ENCODE data around the gene APRT.

APRT gene

DNA sequence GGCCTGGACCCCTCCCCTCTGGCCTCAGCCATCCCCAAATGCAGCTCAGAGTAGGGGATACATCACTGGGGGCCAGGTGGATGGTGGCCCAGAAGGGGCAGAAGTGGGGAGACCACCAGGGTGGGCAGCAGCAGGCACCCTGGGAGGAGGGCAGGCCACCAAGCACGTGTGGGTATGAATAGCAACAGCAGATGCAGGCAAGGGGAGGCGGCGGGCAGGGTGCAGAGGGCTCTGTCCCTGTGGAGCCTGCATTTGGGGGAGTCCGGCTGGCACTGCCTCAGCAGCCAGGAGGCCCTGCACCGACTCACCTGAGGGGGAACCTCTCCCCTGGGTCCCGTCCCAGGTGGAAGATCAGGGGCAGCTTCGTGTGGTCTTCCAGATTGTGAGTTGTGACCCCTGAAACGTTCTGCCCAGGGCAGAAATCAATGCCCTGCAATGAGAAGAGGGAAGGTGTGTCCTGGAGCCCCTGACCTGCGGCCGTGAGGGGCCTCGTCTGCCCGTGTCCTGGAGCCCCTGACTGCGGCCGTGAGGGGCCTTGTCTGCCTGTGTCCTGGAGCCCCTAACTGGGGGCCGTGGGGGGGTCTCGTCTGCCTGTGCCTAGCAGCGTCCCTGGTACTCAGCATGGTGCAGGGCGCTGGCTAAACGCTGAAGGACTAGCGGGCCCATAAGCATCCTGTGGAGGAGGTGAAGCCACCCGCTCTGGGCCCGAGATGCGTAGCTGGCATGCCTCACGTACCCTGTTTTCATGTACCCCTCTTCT, 10.7 kb upstream of the APRT start:
- DNase-seq (ENCODE audit: low spot score): no peak

DNA sequence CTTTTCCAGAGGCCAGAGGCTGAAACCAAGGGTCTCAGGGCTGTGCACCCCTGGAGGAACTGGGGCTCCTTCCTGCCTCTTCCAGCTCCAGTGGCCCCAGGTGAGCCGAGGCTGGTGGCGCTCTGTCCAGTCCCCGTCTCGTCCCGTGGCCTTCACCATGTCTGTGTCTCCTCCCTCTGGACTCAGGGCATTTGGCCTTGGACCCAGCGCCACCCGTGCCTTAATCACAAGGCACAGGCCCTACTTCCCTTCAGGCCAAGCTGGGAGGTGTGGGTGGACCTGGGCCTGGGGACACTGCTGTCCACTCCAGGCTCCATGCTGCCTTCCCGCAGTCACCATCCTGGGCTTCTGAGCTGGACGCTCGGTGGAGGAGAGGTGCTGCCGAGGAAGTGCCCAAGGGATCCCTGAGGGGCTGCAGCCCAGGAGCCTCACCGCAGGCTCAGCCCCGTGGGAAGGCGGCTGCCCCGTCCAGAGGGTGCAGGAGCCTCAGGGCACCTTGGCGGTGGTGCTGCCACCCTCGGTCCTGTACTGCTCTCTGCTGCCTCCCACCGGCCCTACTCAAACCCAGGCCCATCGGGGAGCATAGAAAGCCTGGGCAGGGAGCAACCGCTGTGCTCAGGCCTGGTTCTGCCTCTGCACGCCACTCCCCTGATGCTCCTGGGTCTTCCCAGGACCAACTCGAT, 9.6 kb upstream of the APRT start:
- no peak for DNase-seq (ENCODE audit: low spot score)

DNA sequence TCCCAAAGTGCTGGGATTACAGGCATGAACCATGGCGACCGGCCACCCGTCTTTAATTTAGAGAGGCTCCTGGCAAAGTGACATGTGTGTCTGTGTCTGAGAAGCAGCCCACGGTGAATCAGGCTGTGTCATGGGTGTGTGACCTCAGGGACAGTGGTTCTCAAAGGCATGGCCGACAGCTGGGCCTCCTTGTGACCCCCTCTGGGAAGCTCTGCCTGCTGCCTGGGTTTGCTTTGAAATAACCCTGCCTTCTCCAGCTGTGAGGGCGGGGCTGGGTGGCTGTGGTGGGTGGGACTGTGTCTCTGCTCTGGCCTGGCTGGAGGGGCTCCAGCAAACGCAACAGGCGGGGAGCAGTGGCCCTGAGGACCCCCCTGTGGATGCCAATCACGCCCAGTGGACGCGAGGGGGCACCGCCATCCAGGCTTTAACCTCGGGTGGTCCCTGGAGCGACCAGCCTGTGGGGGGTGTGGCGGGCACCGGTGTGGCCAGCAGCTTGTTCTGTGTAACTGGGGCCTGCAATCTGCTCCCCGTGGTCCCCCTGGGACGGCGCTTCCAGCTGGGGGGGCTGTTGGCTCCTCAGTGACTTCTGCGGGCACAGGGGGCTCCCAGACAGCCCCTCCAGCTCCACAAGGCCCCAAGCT, 8.8 kb upstream of the APRT start:
- no peak for DNase-seq (ENCODE audit: low spot score)

DNA sequence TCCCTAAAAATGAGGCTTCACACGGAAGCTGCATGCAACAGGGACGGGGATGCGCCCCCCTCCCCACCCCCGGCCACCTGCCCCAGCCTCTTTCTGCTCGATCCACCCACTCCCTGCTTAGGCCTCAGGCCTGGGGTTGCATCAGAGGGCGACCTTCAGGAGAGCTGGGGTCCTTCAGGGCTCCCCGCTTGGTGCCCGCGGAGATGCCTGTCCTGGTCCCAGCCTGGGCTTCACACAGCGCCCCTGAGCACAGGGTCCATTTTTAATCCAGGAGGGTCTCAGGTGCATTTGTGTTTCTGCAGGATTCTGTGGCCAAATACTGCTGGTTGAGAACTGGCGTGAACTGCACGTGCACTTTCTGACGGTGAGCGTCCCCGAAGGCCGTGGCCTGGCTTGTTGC, 7.4 kb upstream of the APRT start:
- DNase-seq (ENCODE audit: low spot score): no peak

DNA sequence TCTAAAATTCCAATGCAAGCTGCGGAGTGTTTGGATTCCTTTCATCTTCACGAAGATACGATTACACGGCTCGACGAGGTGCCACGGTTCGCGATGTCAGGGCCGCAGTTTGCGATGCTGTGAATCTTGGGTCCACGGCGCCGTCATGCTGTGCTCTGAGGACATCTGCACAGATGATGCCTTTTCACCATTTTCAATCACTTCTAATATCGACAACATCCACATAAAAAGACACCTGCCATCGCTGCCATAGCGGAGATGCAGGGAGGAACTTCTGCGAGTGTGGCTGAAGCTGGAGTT, 6.8 kb upstream of the APRT start:
- DNase-seq (ENCODE audit: low spot score): no peak

DNA sequence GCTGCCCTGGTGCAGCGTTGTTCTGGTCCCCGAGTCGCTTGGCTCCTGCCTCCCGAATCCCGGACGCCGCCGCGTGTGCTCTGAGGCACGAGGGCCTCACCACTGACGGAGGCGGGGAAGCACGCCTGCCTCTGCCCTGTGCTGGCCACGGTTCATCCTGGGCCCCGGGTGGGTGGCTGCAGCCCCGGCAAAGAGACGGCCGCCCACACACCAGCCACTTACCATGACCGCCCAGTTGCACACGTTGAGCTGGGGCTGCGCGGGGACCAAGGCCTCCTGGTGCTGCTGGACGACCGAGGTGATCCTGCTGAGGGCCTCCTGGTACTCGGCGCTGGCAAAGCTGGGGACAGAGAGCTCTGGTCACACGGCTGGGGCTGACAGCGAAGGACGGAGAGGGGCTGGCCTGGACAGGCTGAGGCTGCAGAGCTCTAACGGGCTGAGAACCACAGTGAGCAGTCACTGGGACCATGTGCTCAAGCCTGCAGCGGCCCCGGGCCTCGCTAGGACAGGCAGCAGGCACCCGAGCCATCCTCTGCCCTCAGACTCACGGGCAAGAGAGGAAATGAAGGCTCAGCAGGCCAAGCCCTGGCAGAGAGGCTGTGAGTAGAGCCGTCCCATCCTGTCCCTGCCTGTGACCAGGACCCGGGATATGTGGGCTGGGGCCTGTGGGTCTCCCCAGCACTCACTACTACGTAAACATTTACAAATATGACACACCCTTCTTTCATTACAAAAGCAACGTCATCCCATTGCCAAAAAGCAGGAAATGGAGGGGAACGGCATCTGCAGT, 6.3 kb upstream of the APRT start:
- DNase-seq (ENCODE audit: low spot score): no peak

DNA sequence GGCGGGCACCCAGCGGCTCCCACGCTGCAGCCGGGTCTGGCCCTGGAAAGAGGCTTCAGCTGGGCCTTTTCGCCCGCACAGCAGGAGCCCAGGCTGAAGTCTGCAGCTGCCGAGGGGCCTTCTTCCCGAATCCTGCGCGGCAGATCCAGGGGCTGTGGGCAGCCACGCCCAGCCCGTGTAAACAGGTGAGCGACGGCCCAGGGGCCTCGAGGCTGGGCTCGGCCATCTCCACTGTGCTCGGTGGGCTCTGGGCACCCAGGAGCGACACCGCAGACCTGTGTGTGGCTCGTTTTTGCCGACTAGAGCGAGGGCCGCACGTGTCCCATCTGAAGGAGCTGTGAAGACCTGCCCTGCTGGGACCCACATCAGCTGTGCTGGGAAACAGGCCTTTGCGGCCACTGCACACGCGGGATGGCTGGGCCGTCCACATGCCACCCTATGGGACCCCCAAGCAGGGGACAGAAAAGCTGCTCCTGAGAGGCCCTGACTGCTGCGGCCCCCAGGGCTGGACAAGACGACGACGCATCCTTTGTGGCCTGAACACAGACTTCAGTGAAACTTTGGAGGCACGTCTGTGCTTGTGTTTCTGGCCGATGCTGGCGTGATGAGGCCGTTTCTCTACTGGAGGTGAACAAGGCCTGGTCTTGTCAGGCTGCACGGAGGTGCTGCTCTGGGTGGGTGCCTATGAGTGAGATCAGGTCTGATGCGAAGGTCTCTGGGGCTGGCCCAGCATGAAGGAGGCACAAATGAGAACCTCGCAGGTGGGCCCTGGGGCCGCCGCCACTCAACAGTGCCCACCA, 5.2 kb upstream of the APRT start:
- no peak for DNase-seq (ENCODE audit: low spot score)

DNA sequence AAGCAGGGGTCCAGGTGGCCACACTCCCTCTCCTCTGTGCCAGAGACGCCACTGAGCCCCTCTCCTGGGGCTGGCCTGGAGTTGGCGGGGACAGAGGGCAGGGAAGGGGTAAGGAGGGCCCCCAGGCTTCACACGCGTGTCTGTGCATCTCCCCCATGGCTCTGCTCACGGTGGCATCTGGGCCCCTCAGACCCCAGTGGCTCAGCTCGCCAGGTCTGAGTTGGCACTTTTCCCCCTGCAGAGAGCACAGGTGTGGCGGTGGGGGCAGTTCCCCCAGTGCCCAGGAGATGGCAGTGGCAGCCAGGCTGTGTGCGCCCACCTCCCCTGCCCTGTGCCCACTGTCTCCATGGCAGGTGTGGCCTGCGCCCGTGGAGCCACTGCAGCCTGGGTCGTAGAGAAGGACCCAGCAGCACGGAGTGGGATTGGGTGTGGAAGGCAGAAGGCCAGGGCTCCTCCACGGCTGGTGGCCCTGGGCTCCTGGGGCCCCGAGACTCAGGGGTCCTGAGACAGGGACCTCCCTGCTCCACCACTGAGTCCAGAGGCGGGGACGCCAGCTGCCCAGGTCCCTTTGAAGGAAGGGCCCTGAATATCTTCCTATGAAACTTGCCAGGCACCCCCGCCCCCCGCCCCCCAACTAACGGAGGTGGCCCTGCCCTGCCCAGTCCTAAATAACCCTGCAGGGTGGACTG, 4.3 kb upstream of the APRT start:
- DNase-seq (ENCODE audit: low spot score): peak; percentile 78

DNA sequence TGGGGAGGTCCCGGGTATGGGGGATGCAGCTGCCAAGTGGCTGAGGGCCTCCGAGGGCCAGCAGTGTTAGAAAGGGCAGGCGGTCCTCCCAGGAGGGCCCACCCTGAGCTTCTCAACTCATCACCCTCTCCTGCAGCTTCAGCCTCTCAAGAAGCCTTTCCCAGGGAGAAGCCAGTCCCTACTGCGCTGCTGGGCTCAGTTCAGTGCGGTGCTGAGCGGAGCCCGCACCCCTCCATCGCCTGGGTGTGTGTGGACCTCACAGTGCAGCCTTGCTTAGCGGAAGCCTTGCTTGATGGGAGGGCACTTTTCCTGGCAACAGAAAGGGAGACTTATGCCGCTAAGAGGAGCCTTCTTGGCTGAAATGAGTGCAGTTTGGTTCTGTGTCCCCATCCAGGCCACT, 3.5 kb upstream of the APRT start:
- DNase-seq (ENCODE audit: low spot score): no peak

DNA sequence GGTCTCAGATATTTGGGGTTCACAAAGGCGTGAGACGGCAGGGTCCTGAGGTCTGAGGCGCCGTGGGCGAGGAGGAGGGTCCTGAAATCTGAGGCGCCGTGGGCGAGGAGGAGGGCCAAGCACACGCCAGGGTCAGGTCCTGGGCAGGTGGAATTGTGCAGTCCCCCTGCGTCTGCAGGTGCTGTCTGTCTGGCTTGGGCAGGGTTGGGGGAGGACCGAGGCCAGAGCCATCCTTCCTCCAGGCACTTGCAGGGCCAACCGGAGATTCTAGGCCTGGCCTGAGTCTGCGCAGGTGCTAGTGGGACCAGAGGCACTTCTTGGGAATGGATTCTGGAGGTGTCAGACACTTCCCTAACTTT, 2.4 kb upstream of the APRT start:
- DNase-seq (ENCODE audit: low spot score): no peak

DNA sequence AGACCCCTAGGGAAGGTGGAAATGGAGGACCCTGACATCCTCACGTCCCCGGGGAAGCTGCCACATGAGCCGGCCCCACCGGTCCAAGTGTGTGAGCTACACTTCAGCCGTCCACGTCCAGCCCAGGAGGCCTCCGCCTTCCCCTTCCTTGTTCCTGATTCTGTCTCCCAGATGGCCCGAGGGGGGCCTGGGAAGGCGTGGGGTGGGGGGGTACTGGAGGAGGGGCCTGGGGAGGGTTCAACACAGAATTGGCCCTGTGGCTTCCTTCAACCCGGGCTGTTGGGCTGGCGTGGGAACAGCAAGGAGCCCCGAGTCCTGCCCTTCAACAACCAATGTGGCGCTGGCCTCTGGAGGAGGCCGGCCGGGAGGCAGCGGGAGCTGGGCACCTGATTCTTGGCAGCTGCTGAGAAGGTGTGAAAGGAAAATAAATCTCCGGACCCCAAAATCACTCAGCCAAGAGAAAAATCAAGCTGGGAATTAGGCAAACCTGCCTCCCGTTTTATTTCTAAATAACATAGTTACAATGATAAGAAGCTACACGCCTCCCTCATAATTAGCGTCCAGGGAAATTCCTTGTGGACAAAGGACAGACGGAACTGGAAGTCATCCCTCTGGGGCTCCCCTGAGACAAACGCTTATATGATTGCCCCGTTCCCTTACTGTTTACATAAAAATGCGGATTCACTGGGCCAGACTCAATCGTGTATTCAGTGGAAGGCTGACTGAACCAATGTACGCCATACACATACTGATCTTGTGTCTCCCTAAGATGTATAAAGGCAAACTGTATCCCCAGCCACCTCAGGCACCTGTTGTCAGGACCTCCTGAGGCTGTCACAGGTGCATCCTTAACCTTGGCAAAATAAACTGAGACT, 1.8 kb upstream of the APRT start:
- DNase-seq (ENCODE audit: low spot score): no peak

DNA sequence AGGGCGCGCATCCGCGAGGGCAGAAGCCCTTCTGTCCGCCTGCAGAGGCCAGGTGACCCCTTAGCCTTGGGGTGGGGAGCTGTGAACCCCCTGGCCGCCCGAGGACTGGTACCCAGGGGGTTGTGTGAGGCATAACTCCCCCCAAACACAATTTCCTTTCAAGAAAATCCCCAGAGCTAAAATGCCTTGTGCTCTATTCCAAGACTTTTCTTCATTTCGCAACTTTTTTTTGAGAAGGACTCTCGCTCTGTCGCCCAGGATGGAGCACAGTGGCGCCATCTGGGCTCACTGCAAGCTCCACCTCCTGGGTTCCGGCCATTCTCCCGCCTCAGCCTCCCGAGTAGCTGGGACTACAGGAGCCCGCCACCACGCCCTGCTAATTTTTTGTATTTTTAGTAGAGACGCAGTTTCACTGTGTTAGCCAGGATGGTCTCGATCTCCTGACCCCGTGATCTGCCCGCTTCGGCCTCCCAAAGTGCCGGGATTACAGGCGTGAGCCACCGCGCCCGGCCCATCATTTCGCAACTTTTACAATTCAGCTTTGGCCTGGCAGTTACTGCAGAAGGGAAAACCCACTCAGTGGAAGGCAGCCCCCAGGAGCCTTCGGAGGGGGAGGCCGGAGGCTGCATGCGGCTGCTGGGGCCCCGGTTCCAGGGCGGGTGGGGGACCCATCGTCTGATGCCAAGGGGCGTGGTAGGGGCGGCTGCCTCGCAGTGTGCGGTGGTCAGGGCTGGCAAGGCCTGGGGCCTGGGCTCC, 963 bp upstream of the APRT start:
- DNase-seq (ENCODE audit: low spot score): no peak

DNA sequence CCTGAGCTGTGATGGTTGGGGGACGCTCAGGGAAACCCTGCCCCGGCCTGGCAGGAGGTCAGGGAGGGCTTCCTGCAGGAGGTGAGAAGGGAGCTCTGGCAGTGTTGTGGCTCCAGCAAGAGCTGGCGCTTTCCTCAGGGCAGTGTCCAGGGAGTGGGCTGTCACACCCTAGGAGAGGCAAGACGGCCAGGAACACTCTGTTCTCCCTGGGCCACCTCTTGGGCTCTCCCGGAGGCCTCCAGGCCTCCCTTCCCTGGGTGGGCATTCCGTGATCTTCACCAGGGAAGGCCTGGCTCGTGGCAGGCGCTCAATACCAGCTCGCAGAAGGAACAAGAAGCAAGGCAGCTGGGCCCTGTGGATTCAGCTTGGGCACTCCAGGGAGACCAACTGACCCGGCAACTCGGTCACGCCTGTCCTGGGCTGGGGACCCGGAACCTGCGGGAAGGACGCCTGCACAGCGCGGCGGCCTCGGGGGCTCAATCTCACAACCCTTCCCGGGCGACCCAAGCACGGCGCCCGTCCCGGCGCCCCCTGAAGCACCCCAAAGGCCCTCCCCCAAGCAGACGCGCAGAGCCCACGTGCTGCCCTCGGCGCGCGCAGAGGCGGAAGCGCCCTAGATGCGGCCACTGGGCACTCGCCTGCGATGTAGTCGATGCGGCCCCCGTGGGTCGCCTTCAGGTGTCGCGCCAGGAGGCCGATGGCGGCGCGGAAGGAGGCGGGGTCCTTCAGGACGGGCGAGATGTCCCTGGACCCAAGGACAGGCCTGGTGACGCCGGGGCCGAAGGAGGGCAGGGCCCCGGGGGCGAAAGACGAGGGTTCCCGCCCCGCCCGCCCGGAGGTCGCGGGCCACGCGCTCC, 588 bp downstream of the APRT start:
- peak; percentile 85 for DNase-seq (ENCODE audit: low spot score)

DNA sequence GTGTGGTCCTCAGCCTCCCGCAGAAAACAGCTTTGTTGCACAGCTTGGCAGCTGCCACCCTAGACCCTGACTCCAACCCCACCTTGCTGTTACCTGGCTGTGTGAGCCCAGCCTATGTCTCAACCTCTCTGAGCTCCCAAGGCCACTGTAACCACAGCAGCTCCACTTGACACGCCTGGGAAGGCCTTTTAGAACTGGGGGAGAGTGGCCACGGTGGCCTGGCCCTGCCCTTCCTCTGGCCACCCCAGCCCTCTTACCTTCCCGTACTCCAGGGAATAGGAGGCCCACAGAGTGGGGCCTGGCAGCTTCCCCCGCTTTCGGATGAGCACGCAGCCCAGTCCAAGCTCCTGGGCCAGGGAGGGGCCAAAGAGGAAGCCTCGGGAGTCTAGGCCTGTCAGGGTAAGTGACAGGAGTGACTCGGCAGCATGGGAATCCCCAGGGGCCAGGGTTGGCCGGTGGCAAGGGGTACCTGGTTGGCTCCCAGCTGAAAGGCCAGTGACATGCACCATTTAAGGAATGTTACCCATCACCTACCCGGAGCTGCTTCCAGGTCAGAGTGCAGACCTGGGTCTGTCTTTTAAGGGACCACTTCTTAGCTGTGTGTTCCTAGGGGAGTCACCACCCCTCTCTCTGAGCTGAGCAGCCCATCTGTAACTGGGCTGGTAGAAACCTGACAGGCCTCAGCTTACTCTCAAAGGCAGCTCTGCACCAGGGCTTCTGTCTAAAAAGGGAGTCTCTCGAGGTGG, 1.4 kb downstream of the APRT start:
- peak; percentile 64 for DNase-seq (ENCODE audit: low spot score)

DNA sequence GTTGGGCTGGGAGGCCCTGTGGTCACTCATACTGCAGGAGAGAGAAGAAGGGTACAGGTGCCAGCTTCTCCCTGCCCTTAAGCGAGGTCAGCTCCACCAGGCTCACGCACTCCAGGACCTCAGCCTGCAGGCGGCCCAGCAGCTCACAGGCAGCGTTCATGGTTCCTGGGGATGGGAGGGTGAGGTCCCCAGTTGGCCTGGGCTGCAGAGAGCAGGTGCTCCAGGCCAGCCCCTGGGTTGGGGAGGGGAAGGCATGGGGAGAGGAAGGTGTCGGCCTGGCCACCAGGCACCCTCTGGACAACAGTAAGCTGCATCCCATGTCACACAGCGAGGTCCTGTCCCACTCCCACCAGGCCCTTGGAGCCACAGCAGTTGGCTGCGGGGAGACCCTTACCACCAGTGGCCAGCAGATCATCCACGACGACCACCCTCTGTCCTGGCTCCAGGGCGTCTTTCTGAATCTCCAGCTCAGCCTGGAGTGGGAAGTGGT, 2.0 kb downstream of the APRT start:
- no peak for DNase-seq (ENCODE audit: low spot score)

DNA sequence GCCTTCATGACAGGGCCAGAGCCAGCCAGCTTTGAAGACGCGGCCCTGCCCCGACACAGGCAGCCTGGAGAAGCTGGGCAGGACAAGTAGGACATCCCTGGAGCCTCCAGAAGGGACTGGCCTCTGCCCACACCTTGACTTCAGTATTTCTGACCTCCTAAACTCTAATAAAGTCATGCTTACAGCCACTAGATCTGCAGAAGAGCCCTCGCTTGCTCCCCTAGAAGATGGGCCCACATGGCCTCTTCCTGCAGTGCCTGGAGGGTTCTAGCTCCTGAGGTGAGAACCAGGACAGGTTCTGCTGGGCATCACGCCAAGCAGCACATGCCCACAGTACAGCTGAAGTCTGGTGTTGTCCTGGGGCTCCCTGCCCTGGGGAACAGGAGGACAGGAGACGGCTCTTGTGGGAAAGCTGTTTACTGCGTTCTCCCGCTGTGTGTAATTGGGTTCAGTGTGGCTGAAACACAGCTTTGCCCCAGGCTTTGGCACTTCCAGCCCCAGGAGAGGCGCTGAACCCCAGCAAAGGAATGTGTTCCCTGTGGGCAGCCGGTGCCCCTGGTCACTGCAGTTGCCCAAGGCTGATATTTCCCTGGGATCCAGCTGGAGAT, 2.6 kb downstream of the APRT start:
- DNase-seq (ENCODE audit: low spot score): no peak
